Measurements from ENCODE around the gene GCC2.
"Not testable (repeated sequence)": the region's sequence is repeated elsewhere in the genome, so short reads cannot be mapped to it uniquely, and the experiment has no call there.

Gene GCC2, protein sequence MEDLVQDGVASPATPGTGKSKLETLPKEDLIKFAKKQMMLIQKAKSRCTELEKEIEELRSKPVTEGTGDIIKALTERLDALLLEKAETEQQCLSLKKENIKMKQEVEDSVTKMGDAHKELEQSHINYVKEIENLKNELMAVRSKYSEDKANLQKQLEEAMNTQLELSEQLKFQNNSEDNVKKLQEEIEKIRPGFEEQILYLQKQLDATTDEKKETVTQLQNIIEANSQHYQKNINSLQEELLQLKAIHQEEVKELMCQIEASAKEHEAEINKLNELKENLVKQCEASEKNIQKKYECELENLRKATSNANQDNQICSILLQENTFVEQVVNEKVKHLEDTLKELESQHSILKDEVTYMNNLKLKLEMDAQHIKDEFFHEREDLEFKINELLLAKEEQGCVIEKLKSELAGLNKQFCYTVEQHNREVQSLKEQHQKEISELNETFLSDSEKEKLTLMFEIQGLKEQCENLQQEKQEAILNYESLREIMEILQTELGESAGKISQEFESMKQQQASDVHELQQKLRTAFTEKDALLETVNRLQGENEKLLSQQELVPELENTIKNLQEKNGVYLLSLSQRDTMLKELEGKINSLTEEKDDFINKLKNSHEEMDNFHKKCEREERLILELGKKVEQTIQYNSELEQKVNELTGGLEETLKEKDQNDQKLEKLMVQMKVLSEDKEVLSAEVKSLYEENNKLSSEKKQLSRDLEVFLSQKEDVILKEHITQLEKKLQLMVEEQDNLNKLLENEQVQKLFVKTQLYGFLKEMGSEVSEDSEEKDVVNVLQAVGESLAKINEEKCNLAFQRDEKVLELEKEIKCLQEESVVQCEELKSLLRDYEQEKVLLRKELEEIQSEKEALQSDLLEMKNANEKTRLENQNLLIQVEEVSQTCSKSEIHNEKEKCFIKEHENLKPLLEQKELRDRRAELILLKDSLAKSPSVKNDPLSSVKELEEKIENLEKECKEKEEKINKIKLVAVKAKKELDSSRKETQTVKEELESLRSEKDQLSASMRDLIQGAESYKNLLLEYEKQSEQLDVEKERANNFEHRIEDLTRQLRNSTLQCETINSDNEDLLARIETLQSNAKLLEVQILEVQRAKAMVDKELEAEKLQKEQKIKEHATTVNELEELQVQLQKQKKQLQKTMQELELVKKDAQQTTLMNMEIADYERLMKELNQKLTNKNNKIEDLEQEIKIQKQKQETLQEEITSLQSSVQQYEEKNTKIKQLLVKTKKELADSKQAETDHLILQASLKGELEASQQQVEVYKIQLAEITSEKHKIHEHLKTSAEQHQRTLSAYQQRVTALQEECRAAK (N-terminal part only)

GRCh38 chr2:108448678-108449409 lies at the start of gene GCC2:
Gene GCC2 (plus strand): TSS chr2:108449206. CDS start chr2:108449275, 69 bp downstream.
- DNase-seq (ENCODE audit: low read depth, low spot score), result peak; percentile 92

DNA sequence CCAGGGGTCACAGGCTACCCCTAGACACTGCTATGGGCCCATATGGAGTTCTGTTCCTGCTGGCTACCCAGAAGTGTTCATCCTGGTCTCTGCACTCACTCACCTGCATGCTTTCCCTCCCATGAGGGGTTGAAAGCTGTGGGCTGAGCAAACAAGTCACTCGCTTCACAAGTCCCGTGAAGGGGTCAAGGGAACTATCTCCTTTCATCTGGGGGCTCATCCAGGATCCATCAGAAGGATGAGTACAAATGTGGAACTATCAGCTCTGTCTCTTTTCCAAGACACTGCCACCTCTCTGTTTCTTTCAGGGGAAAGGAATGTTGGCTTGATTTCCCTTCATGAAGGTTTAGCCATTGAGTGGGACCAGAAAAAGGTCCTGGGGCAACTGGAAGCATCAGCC lies 49.5 kb upstream of the GCC2 start:
- no peak for DNase-seq (ENCODE audit: low read depth, low spot score)

DNA sequence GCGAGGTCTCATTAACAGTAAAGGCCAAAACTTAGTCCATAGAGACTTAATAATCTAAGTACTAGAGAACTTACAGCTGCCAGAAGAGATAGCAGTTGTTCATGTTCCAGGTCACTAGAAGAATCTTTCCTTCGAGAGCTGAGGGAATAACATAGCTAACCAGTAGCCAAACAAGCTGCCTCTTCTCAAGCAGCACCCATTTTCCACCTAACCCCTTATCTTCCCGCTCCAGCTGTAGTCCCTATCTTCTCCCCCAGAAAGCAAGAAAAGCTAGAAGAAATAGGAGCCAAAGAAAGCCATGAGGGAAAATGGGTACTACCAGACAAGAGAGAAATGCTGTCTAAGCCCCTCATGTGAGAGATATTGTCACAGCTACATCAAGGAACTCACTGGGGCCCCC lies 47.2 kb upstream of the GCC2 start:
- DNase-seq (ENCODE audit: low read depth, low spot score), result no peak

GRCh38 chr2:108403494-108403893 lies 45.5 kb upstream of the GCC2 start:
- DNase-seq (ENCODE audit: low read depth, low spot score), result no peak

- no peak for DNase-seq (ENCODE audit: low read depth, low spot score)
These were observed 44.1 kb upstream of the GCC2 start for GRCh38 chr2:108404784-108405397.

GRCh38 chr2:108407864-108408729 lies 40.9 kb upstream of the GCC2 start:
- no peak for DNase-seq (ENCODE audit: low read depth, low spot score)

DNA sequence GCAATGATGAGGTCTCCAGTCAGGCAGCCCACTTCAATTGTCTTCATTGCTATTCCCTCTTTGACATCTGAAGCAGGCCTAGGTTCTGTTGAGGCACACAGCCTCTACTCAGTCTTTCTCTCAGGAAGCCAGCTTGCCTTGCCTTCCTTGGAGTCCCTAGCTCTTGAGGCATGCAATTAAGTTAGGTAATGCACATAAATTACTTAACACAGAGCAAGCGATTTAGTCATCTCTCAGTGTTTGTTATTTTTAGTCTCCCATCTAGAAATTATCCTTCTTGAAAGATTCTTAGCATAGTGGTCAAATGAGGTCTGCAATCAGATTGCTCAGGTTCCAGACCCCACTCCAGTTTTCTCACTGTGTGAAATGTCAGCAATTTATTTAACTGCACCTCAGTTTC lies 39.2 kb upstream of the GCC2 start:
- no peak for DNase-seq (ENCODE audit: low read depth, low spot score)

DNA sequence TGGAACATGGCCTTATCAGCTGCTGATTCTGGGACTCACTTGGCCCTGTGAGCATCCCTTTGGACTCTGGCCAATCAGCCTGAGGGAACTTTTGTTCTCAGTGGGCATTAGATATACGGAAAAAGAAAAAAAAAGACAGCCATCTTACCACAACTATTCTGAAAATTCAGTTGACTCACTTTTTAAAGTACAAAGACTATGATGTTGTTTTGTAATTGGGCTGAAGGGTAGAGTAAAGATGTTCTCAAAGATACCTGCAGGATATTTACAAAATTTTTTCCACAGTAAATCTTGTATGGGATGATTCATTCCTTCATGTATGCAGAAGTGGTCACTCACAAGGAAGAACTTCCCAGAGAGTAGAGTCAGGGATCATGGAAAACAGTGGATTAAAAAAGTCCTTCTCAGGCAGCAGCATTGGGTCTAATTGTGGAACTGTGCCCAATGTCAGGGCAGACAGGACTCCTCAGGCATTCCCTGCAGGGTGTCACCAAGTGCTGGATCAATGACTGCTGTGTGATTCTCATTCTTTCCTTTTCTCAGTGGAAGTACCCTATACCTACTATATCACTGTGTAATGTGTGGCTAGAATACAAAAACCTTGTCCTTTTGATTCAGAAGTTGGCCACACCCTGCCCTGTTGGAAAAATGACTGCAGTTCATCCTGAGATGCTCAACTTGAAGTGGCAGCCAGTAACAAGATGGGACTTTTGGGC lies 35.9 kb upstream of the GCC2 start:
- no peak for DNase-seq (ENCODE audit: low read depth, low spot score)

GRCh38 chr2:108413711-108414095 lies 35.3 kb upstream of the GCC2 start:
- DNase-seq (ENCODE audit: low read depth, low spot score), result no peak

GRCh38 chr2:108414256-108414876 lies 34.6 kb upstream of the GCC2 start:
- DNase-seq (ENCODE audit: low read depth, low spot score), result no peak

- DNase-seq (ENCODE audit: low read depth, low spot score), result no peak
These were observed 34.1 kb upstream of the GCC2 start for GRCh38 chr2:108414945-108415344.

DNA sequence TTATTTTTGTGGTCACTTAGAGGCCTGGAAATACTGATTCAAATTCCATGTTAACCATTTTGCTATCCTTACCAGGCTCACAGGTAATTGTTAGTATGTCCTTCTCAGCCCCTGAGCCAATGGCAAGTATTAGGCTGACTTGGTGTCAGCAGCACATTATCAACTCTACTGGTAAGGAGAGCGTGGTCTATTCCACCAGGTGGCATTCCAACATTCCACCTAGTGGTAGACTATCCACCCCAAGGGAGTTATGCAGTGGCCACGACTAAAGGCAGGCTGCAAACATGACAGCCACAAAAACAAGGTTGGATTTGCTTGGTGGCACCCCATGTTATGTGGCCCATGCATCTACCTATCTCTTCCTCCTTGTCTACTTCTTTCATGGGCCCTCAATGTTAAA lies 31.8 kb upstream of the GCC2 start:
- DNase-seq (ENCODE audit: low read depth, low spot score), result no peak

GRCh38 chr2:108418416-108418815 lies 30.6 kb upstream of the GCC2 start:
- DNase-seq (ENCODE audit: low read depth, low spot score), result no peak

DNA sequence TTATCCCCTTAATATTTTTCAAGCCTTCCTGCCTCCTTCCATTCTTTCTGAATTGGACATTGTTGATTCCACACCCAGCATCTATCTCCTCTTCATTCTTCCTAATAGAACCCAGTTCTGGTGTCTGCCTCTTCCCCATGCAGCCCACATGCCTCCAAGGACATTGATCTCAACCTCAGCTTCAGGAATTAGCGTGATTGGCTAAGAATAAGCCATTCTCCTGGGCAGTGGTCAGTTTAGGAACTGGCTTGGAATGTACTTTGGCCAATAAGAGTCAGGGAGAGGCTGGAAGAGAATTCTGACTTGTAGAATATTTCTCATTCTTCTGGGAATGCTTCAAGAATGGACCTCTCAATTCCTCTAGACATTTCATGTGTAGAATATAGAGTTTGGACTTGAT lies 25.9 kb upstream of the GCC2 start:
- DNase-seq (ENCODE audit: low read depth, low spot score), result no peak

- no peak for DNase-seq (ENCODE audit: low read depth, low spot score)
These were observed 25.3 kb upstream of the GCC2 start for GRCh38 chr2:108423502-108424251.

- no peak for DNase-seq (ENCODE audit: low read depth, low spot score)
These were observed 20.6 kb upstream of the GCC2 start for GRCh38 chr2:108428286-108429009.

- DNase-seq (ENCODE audit: low read depth, low spot score), result not testable (repeated sequence)
These were observed 13.4 kb upstream of the GCC2 start for GRCh38 chr2:108435578-108435977.
